ENCODE results near the gene EVX1.

EVX1 gene

DNA sequence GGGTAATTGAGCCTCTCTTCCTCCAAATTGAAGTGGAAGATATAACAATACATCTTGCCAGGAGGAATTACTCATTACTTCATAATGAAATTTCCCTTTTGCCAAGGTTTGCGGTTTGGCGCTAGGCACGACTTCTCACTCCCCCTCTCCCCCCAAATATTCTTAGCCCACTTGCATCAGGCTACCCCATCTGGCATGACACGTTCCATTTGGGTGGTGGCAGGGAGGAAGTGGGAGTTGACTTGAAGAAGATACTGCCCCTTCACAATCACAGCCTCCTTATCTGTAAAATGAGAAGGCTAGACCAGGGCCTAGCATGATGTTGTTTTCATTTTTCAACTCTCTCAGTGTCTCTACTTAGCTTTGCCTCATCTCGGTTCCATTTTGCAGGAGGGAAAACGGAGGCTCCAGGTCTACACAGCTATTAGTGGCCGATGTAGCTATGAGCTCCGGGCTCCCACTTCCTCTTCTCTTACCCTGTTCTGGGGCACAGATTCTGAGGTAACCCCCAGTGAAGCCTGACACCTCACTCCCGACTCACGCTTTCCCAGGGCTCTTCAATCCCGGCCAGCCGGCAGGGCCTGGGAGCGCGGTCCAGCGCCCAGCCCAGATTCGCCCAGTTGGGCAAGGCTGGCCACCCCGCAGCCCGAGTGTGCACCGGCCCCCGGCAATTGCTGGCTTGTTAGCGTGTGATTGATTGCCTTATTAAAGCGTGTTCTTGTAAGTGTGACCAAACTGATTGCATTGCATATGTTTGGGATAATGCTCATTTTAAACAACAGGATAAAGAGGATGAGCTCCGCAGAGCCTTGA, 6.5 kb downstream of the EVX1 start:
- H3K4me2 ChIP-seq (ENCODE audit: low read length), result no peak overlapping the region
- peaks cover 21% of the 10 kb centered on the region; the same call in 1 of the 2 replicates for H3K27me3 ChIP-seq (ENCODE audit: insufficient read depth, low read length)
- H3K9me2 ChIP-seq (ENCODE audit: low read depth, low read length), result no peaks in the 10 kb centered on the region
- no peaks in the 10 kb centered on the region for H3K36me3 ChIP-seq (ENCODE audit: insufficient read depth, low read length)
- no peaks in the 10 kb centered on the region for H3K4me1 ChIP-seq (ENCODE audit: insufficient read depth, low read length, severe bottlenecking)
- H4K20me1 ChIP-seq (ENCODE audit: insufficient read depth, low read length), result no peaks in the 10 kb centered on the region
- TF ChIP-seq, protein P1, sequence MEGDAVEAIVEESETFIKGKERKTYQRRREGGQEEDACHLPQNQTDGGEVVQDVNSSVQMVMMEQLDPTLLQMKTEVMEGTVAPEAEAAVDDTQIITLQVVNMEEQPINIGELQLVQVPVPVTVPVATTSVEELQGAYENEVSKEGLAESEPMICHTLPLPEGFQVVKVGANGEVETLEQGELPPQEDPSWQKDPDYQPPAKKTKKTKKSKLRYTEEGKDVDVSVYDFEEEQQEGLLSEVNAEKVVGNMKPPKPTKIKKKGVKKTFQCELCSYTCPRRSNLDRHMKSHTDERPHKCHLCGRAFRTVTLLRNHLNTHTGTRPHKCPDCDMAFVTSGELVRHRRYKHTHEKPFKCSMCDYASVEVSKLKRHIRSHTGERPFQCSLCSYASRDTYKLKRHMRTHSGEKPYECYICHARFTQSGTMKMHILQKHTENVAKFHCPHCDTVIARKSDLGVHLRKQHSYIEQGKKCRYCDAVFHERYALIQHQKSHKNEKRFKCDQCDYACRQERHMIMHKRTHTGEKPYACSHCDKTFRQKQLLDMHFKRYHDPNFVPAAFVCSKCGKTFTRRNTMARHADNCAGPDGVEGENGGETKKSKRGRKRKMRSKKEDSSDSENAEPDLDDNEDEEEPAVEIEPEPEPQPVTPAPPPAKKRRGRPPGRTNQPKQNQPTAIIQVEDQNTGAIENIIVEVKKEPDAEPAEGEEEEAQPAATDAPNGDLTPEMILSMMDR (IDR thresholded peaks at IDR 0.05; ENCODE audit: low read length), result no peak
- no peak for TF ChIP-seq EZH2 (IDR thresholded peaks at IDR 0.05; ENCODE audit: borderline replicate concordance, low read length)
- no peak overlapping the region for H3K4me3 ChIP-seq (ENCODE audit: low read depth, low read length, poor library complexity, severe bottlenecking)
- no peaks in the 10 kb centered on the region for H3K79me2 ChIP-seq (ENCODE audit: insufficient read depth, low read length)
- no peak overlapping the region for H2AFZ ChIP-seq (ENCODE audit: low read length)
- H3F3A ChIP-seq (ENCODE audit: insufficient read depth, low read length), result no peaks in the 10 kb centered on the region
- H3K9ac ChIP-seq (ENCODE audit: low read length), result no peak overlapping the region
- no peak overlapping the region for H3K27ac ChIP-seq (ENCODE audit: low read depth, low read length, poor library complexity, severe bottlenecking)
- no peaks in the 10 kb centered on the region for H3K9me3 ChIP-seq (ENCODE audit: low read length)

DNA sequence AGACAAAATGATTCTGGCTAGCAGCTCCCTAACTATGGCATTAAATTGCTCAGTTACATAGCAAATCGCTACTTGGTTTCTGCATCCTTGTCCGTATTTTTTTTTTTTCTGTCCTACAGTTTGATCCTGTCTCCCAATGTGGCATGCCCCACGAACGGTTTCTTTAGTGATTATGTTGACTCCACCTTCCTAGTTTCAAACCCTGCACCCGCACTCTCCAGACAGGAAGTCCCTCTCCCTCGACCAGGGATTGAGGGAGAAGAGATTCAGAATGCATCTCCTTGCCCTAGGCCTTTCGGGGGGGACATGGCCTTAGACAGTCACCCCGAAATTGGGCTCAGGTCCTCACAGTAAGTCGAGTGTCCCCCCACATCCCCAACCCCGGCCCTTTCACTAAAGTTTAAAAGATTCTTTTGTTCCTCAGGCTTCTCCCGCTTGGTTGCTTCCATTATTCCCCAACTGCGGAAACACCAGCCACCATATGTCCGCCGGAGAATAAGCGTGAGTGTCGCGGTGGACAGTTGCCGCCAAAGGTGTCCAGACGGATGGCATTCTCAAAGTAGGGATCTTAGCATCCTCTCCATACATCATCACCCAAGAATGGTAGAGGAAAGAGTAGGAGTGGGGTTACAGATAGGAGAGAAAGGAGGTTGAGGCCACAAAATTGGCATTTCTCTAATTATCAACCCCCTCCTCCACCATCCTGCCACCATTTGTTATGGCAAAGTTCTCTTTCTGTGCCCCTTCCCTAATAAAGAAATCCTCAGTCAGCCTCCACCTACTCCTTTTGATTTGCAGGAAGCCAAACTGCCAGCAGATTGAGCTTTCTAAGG, 7.3 kb downstream of the EVX1 start:
- no peaks in the 10 kb centered on the region for H3K79me2 ChIP-seq (ENCODE audit: insufficient read depth, low read length)
- H3K27ac ChIP-seq (ENCODE audit: low read depth, low read length, poor library complexity, severe bottlenecking), result no peak overlapping the region
- no peak overlapping the region for H3K4me3 ChIP-seq (ENCODE audit: low read depth, low read length, poor library complexity, severe bottlenecking)
- no peak overlapping the region for H3K4me2 ChIP-seq (ENCODE audit: low read length)
- H3K9me3 ChIP-seq (ENCODE audit: low read length), result no peaks in the 10 kb centered on the region
- H3K9me2 ChIP-seq (ENCODE audit: low read depth, low read length), result no peaks in the 10 kb centered on the region
- H4K20me1 ChIP-seq (ENCODE audit: insufficient read depth, low read length), result no peaks in the 10 kb centered on the region
- H3K9ac ChIP-seq (ENCODE audit: low read length), result no peak overlapping the region
- H3K4me1 ChIP-seq (ENCODE audit: insufficient read depth, low read length, severe bottlenecking), result no peaks in the 10 kb centered on the region
- H3K27me3 ChIP-seq (ENCODE audit: insufficient read depth, low read length), result peaks cover 21% of the 10 kb centered on the region; the same call in 1 of the 2 replicates
- no peaks in the 10 kb centered on the region for H3K36me3 ChIP-seq (ENCODE audit: insufficient read depth, low read length)
- no peak for TF ChIP-seq EZH2 (IDR thresholded peaks at IDR 0.05; ENCODE audit: borderline replicate concordance, low read length)
- TF ChIP-seq, protein P1 (IDR thresholded peaks at IDR 0.05; ENCODE audit: low read length), result no peak
- H2AFZ ChIP-seq (ENCODE audit: low read length), result no peak overlapping the region
- H3F3A ChIP-seq (ENCODE audit: insufficient read depth, low read length), result no peaks in the 10 kb centered on the region

DNA sequence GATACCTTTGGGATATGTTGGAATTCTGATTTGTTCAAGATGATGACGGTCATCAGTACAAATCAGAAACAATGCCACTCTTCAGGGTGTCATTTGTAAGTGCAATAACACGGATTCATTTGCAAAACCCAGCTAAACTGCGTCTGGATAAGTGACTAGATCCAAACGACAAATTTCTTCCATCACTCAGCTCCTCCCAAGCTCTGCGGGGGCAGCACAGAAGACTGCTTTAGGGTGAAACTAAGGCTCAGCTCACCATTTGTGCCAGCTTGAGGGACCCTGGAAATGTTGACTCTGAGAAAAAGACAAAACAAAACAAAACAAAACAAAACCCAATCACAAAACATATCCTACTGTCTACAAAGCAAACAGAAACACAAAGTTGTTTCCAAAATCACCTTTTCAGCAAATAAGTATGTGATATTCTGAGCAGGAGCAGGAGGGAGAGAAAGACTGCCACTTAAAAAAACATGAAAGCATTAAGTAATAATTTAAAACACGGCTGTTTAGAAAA, 8.0 kb downstream of the EVX1 start:
- H3K4me2 ChIP-seq (ENCODE audit: low read length), result no peak overlapping the region
- no peaks in the 10 kb centered on the region for H3K9me2 ChIP-seq (ENCODE audit: low read depth, low read length)
- TF ChIP-seq EZH2 (IDR thresholded peaks at IDR 0.05; ENCODE audit: borderline replicate concordance, low read length), result no peak
- TF ChIP-seq, protein P1 (IDR thresholded peaks at IDR 0.05; ENCODE audit: low read length), result no peak
- no peaks in the 10 kb centered on the region for H3K9me3 ChIP-seq (ENCODE audit: low read length)
- no peak overlapping the region for H3K27ac ChIP-seq (ENCODE audit: low read depth, low read length, poor library complexity, severe bottlenecking)
- H3K36me3 ChIP-seq (ENCODE audit: insufficient read depth, low read length), result no peaks in the 10 kb centered on the region
- H4K20me1 ChIP-seq (ENCODE audit: insufficient read depth, low read length), result no peaks in the 10 kb centered on the region
- H2AFZ ChIP-seq (ENCODE audit: low read length), result no peak overlapping the region
- no peaks in the 10 kb centered on the region for H3K4me1 ChIP-seq (ENCODE audit: insufficient read depth, low read length, severe bottlenecking)
- no peaks in the 10 kb centered on the region for H3F3A ChIP-seq (ENCODE audit: insufficient read depth, low read length)
- no peak overlapping the region for H3K4me3 ChIP-seq (ENCODE audit: low read depth, low read length, poor library complexity, severe bottlenecking)
- H3K79me2 ChIP-seq (ENCODE audit: insufficient read depth, low read length), result no peaks in the 10 kb centered on the region
- peaks cover 21% of the 10 kb centered on the region; the same call in 1 of the 2 replicates for H3K27me3 ChIP-seq (ENCODE audit: insufficient read depth, low read length)
- no peak overlapping the region for H3K9ac ChIP-seq (ENCODE audit: low read length)
